ENCODE measurements around the gene CD93. TPM values are rescaled to one million over a fixed set of nuclear protein-coding genes. Genes with fewer than 3 reads are reported as not detected.

The CD93 gene
- total RNA-seq, 1 donor from 2014 or later, result not detected

GRCh38 chr20:23122796-23123655 lies 36.9 kb upstream of the CD93 start:
- Mint-ChIP-seq H3K9me3 (no peaks in the 10 kb centered on the region), H3K4me3 (no peak overlapping the region), H3K27me3 (peaks cover 20% of the 10 kb centered on the region), H3K36me3 (ENCODE audit: low read depth) (no peaks in the 10 kb centered on the region), H3K27ac (no peak overlapping the region), H3K4me1 (no peaks in the 10 kb centered on the region)
- no peak for DNase-seq
- intact Hi-C loops (cut with micrococcal nuclease), result no loop called here
- CTCF ChIA-PET, result no interaction called here
- TF ChIP-seq CTCF (IDR thresholded peaks at IDR 0.05), result no peak
- no peak for ATAC-seq (ENCODE audit: low read depth)
- POLR2A ChIA-PET, result no interaction called here

GRCh38 chr20:23122321-23122720 lies 36.2 kb upstream of the CD93 start:
- ChIA-PET POLR2A (no interaction called here), CTCF (no interaction called here)
- Mint-ChIP-seq H3K27ac (no peak overlapping the region), H3K4me3 (no peak overlapping the region), H3K36me3 (ENCODE audit: low read depth) (no peaks in the 10 kb centered on the region), H3K9me3 (no peaks in the 10 kb centered on the region), H3K27me3 (peaks cover 22% of the 10 kb centered on the region), H3K4me1 (no peaks in the 10 kb centered on the region)
- no peak for TF ChIP-seq CTCF (IDR thresholded peaks at IDR 0.05)
- DNase-seq, result no peak
- intact Hi-C loops (cut with micrococcal nuclease), result no loop called here
- ATAC-seq (ENCODE audit: low read depth), result no peak

GRCh38 chr20:23121751-23122320 lies 35.7 kb upstream of the CD93 start:
- peaks cover 25% of the 10 kb centered on the region for H3K27me3 Mint-ChIP-seq
- ATAC-seq (ENCODE audit: low read depth) (no peak), DNase-seq (no peak)
- intact Hi-C loops (cut with micrococcal nuclease), result no loop called here
- H3K27ac Mint-ChIP-seq, result no peak overlapping the region
- H3K9me3 Mint-ChIP-seq, result no peaks in the 10 kb centered on the region
- H3K4me1 Mint-ChIP-seq, result no peaks in the 10 kb centered on the region
- ChIA-PET POLR2A (no interaction called here), CTCF (no interaction called here)
- H3K4me3 Mint-ChIP-seq, result no peak overlapping the region
- no peak for TF ChIP-seq CTCF (IDR thresholded peaks at IDR 0.05)
- no peaks in the 10 kb centered on the region for H3K36me3 Mint-ChIP-seq (ENCODE audit: low read depth)

- no peak overlapping the region for H3K27ac Mint-ChIP-seq
- CTCF ChIA-PET, result no interaction called here
- no peak for TF ChIP-seq CTCF (IDR thresholded peaks at IDR 0.05)
Measured at GRCh38 chr20:23120936-23121750, 35.0 kb upstream of the CD93 start.

GRCh38 chr20:23120261-23120660 lies 34.1 kb upstream of the CD93 start:
- no peak for TF ChIP-seq CTCF (IDR thresholded peaks at IDR 0.05)
- DNase-seq (no peak), ATAC-seq (ENCODE audit: low read depth) (no peak)
- ChIA-PET POLR2A (no interaction called here), CTCF (no interaction called here)
- Mint-ChIP-seq H3K4me1 (no peaks in the 10 kb centered on the region), H3K4me3 (no peak overlapping the region), H3K36me3 (ENCODE audit: low read depth) (no peaks in the 10 kb centered on the region), H3K27me3 (peaks cover 24% of the 10 kb centered on the region), H3K27ac (no peak overlapping the region), H3K9me3 (no peaks in the 10 kb centered on the region)
- intact Hi-C loops (cut with micrococcal nuclease), result no loop called here

More at GRCh38 chr20:23120936-23121750, 35.0 kb upstream of the CD93 start:
- Mint-ChIP-seq H3K4me3 (no peak overlapping the region), H3K9me3 (no peaks in the 10 kb centered on the region), H3K27me3 (peaks cover 25% of the 10 kb centered on the region), H3K4me1 (no peaks in the 10 kb centered on the region), H3K36me3 (ENCODE audit: low read depth) (no peaks in the 10 kb centered on the region)
- intact Hi-C loops (cut with micrococcal nuclease), result no loop called here
- POLR2A ChIA-PET, result no interaction called here
- ATAC-seq (ENCODE audit: low read depth), result no peak
- DNase-seq, result no peak
